ENCODE results near the gene PLEKHM3. TPM values are rescaled to one million over a fixed set of nuclear protein-coding genes. Genes with fewer than 3 reads are reported as not detected.

The PLEKHM3 gene
- polyA plus RNA-seq, 3 donors, result 2.3 to 6.7 (median 5.8) TPM

DNA sequence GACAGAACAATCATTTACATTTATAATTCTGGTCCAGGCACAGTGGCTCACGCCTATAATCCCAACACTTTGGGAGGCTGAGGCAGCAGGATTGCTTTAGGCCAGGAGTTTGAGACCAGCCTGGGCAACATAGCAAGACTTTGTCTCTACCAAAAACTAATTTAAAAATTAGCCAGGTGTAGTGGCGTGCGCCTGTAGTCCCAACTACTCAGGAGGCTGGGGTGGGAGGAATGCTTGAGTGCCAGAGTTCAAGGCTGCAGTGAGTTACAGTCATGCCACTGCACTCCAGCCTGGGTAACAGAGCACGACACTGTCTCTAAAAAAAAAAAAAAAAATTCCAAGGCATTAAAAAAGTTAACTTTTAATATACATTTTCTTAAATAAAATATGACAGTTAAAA is 88.1 kb downstream of the PLEKHM3 start:
- 93 to 98% (median 95%) methylated on average over 4 of the region's 4 CpGs for WGBS, 3 donors
- no peak overlapping the region for H3K27ac ChIP-seq (ENCODE audit: low read depth, low read length)

DNA sequence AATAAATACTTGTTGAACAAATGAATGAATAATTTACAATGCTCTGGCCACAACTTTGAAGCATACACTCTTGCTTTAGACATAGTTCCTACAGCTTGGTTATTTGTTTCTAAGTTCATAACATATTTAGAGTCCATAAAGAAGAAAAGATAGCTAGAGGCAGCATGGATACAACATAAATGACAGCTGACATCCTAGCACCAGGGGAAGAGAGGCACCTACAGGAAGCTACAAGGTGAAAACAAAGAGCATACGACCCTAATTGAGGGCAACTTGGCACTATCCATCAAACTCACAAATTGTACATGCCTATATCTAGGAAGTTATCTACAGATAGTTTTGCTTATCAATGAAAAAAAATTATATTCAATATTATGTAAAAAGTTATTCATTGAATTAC is 88.9 kb downstream of the PLEKHM3 start:
- no peak overlapping the region for H3K27ac ChIP-seq (ENCODE audit: low read depth, low read length)
- 76 to 77% (median 77%) methylated on average over 1 of the region's 1 CpG for WGBS, 3 donors

DNA sequence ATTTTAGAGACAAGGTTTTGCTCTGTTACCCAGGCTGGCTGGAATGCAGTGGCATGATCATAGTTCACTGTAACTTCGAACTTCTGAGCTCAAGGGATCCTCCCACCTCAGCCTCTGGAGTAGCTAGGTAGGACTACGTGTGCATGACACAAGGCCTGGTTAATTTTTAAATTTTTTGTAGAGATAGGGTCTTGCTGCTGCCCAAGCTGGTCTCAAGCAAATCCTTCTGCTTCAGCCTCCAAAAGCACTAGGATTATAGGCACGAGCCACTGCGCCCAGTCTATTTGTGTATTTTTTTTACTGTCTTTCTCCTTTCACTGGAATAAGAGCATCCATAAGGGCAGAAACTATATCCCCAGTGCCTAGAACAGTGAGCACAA is 89.3 kb downstream of the PLEKHM3 start:
- WGBS, 3 donors, result 70 to 90% (median 89%) methylated on average over 4 of the region's 4 CpGs

DNA sequence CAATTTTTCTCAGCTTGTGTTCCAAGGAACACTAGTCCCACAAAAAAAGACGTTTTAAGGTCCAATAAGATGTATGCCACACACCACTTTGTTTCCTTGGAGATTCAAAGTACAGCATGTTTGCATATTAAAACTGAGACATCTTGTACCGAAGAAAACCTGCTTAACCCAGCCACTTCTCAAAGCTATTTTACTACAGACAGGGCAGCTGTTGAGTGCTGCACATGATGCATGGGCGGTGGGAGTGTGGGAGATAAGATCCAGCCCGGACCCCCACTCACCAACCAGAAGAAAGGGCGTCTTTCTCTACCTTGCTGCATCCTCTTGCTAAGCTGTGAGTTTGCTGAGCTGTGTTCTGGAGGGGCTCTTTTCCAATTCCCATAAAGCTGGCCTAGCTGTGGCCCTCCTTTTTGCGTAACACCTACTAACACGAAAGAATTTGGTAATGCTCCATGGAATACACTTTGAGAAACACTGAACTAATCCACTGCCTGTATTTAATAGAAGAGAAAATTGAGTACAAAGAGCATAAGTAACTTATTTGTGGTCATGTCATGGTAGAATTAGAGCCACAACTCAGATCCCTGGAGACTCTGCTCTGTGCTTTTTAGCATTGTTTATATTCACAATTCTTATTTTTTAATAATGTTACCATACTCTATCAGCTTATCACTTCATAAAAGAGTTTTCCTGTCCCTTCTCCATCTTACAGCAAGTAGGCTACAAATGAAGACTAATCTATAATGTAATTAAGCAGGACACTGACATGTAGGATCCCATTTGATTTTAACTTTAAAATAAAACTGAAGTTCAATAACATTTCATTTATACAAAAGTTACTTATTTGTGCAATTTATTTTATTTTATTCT is 90.0 kb downstream of the PLEKHM3 start:
- H3K27ac ChIP-seq (ENCODE audit: low read depth, low read length), result no peak overlapping the region
- WGBS, 3 donors, result 76 to 81% (median 81%) methylated on average over 7 of the region's 7 CpGs

More for the DNA sequence above, 89.3 kb downstream of the PLEKHM3 start:
- no peak overlapping the region for H3K27ac ChIP-seq (ENCODE audit: low read depth, low read length)

DNA sequence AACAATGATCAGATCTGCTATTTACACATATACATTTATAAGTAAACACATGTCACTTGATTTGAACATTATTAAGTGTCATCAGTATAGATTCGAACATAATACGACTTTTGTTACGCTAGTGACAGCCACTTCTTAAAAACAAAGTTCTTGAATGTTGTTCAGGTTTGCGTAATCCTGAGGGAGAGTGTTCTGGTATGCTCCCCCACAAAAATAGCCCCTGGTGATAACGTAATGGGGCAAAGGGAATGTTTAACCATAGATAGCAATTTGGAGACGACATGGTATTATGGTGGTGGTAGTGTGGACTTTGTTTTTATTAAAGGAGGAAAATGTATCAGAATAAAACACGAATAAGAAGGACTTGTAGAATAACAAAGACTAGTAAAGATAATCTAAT is 90.6 kb downstream of the PLEKHM3 start:
- no peak overlapping the region for H3K27ac ChIP-seq (ENCODE audit: low read depth, low read length)
- WGBS, 3 donors, result 82 to 84% (median 84%) methylated on average over 7 of the region's 7 CpGs

DNA sequence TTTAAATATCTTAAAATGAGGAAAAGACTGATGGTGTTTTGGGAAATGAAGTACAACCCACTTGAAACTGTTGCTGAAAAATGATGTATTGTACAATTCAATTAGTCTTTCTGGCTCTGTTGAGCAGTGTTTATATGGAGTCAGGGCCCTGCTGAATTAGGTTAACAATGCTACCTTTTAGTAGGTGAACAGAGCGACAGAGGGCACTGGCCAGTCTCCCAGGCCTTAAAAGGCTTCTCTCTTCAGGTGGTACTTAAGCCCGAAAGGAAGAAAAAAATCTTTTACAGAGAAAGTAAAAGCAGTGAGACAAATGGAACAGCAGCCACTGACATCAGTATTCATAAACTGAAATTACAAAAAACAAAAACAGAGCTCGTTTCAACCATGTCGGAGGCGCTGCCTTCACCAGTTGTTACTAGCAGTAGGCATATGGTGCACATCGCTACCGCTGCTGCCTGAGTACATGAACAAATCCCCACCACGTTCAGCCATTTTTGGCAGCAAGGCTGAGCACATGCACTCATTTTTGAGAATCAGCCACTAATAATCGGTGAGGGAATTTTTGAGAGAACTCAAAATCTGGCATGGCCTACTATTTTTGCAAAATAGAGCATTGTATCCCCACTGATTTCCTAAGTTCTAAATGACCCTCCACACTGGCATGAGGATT is 91.8 kb downstream of the PLEKHM3 start:
- no peak overlapping the region for H3K27ac ChIP-seq (ENCODE audit: low read depth, low read length)
- WGBS, 3 donors, result 82 to 90% (median 87%) methylated on average over 9 of the region's 9 CpGs

DNA sequence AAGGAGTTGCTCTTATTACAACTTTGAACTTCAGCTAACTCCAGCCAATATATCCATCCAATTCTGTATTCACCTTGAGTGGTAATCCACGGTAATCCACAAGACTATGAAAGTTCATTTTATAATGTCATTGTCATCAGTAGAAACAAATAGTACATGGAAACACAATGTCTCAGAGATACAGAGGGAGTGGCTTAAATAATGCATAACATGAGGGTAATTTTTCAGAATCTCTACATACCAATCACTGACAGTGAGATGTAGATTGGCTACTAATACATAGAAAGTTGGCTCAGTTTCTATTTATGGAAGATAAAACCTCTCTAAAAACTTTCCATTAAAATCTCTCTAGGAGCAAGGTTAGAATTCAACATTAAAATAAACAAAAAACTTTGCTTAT is 93.2 kb downstream of the PLEKHM3 start:
- no peak overlapping the region for H3K27ac ChIP-seq (ENCODE audit: low read depth, low read length)
- WGBS, 3 donors, result 81 to 97% (median 95%) methylated on average over 1 of the region's 1 CpG

DNA sequence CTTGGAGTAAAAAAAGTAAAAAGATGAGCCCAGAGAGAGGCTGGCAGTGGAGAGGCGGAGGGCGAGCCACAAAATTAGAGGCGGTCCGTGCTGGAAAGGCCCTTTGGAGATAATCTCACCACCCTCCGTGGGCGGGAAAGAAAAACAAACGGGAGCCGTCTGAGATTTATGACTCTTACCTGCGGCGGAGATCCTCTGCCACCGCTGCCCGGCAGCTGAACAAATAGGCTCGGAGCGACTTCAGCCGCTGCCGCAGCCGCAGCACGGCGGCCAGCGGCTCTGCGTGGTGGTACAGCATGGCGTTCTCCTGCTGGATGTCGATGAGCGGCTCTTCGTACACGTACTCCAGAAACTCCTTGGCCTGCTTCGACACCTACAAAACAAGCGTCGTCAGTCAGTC is 94.6 kb downstream of the PLEKHM3 start:
- WGBS, 3 donors, result 31 to 90% (median 88%) methylated on average over 29 of the region's 29 CpGs
- H3K27ac ChIP-seq (ENCODE audit: low read depth, low read length), result no peak overlapping the region

DNA sequence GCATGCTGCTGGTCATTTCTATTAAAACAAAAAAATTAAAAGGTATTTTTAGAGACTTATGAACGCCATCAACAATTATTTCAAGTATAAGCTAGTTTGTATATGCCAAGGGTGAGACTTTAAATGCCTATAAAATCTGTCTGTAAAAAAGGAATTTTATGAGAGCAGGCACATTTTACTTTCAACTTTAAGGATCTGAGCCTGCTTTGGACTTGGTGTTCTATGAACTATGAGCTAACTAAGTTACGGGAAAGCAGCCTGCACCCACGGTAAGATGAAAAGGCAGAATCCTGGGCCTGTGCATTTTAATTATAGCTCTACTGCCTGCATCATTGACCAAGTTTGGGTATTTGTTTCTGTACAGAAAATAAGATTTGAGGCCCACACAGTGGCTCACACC is 95.4 kb downstream of the PLEKHM3 start:
- H3K27ac ChIP-seq (ENCODE audit: low read depth, low read length), result no peak overlapping the region
- 95 to 97% (median 97%) methylated on average over 3 of the region's 3 CpGs for WGBS, 3 donors

DNA sequence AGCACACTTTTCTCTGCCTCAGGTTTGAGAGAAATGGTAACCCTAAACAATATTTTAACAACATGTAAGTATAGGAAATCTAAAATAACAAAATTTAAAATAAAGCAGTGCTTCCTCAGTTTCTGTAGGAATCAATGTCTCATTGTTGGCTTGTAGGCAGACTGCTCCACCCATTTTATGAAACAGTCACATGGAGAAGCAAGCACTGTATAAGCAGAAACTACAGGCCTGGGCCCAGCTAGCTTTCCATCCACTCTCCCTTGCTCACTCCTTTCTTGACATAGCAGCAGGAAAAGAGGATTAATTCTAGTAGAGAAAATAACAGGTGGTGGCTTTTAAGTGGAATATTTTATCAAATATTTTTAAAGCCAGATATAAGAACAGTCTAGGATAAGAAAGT is 97.2 kb downstream of the PLEKHM3 start:
- H3K27ac ChIP-seq (ENCODE audit: low read depth, low read length), result no peak overlapping the region

DNA sequence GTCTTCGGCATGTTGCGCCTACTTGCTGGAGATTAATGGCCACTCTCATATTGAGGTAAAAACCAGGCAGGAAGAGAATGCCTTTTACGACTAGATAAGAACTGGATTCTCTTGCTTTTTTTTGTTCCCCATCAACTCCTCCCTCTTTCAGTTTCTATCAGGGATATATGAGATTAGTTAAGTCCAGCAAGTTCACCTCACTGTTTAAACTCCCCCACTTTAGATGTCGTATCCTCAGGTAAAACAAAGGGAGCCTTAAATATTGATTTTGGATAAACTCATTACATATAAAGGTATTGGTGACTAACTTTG is 98.4 kb downstream of the PLEKHM3 start:
- H3K27ac ChIP-seq (ENCODE audit: low read depth, low read length), result no peak overlapping the region
- WGBS, 3 donors, result 88 to 96% (median 90%) methylated on average over 4 of the region's 4 CpGs

DNA sequence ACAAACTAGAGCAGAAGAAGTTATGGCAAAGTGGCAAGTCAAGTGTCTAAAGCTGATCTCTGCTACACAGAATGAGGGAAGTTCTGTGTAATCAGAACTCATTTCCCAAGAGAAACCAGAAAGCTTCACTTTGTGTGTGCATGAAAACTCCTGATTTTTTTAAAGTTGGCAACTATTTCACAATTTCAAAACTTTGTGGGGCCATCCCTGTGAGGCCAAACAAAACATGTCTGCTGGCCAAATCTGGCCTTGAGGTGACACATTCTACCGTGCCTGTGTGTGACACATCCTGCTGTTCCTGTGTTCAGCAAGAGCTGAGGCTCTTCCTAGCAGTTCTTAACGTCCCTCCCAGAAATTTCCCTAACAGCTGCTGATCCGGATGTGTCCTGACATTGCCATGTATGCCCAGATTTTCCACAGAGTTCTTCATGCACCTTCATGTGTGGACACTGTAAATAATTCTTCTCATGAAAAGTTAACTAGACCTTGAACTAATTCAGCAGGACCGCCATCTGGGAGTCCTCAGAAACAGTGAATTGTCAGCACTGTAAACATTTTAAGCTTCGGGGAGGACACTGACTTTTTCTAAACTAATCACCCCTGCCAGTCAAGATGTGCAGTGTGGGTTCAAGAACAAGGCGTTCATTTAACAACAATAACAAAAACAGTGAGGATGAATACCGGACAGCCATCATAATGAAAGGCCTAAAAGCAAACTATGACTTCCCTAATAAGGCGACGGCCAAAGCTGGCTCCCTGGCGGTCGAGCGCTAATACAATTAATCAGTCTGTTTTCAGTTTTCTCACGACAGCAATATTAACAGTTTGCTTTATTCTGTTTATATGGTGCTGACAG is 99.0 kb downstream of the PLEKHM3 start:
- 40 to 76% (median 74%) methylated on average over 13 of the region's 13 CpGs for WGBS, 3 donors
- H3K27ac ChIP-seq (ENCODE audit: low read depth, low read length), result no peak overlapping the region

DNA sequence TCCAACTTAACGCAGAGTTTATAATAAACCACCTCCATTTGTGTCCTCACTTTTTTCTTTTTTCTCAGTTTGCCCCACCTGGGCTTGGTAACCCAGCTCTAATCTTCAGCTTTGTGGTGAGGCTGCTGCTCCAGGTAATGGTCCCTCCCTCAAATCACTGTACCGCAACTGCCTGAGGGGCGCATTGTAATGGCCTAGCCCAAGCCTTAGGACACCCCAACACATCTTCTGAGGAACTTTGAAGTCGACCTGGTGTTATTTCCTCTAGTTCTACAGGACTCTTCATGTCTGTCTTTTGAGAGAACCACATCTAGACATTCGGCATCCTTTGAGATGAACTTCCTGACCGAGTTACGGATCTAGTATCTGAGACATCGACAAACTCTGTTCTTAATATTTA is 99.7 kb downstream of the PLEKHM3 start:
- WGBS, 3 donors, result 93 to 96% (median 94%) methylated on average over 8 of the region's 8 CpGs
- no peak overlapping the region for H3K27ac ChIP-seq (ENCODE audit: low read depth, low read length)

DNA sequence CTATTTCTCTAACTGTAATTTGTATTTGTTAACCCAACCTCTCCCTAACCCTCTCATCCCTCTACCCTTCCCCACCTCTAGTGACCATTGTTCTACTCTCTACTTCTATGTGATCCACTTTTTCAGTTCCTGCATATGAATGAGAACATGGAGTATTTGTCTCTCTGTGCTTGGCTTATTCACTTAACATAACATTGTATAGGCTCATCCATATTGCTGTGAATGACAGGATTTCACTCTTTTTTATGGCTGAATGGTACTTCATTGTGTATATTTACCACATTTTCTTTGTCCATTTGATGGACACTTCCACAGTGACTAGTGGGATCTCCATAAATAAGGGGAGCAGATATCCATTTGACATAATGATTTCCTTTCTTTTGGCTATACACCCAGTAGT is 103.7 kb downstream of the PLEKHM3 start:
- H3K27ac ChIP-seq (ENCODE audit: low read depth, low read length), result no peak overlapping the region

DNA sequence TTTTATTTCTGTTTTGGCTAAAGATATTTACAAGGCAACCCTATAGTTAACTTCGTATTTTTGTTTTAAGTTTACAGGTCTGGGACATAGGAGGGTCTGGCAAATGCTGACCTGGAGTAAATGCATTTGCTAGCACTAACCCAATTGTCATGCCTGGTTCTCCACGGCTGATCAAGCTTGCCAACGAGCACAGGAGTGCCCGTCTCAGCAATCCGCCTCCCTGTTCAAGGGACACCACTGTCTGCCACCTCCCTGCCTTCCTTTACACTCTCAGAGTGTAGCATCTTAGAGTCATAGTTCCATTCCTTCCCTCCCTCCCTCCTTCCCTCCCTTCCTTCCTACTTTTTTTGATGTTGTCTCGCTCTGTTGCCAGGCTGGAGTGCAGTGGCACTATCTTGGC is 104.6 kb downstream of the PLEKHM3 start:
- H3K27ac ChIP-seq (ENCODE audit: low read depth, low read length), result no peak overlapping the region
- 88 to 94% (median 91%) methylated on average over 6 of the region's 6 CpGs for WGBS, 3 donors

DNA sequence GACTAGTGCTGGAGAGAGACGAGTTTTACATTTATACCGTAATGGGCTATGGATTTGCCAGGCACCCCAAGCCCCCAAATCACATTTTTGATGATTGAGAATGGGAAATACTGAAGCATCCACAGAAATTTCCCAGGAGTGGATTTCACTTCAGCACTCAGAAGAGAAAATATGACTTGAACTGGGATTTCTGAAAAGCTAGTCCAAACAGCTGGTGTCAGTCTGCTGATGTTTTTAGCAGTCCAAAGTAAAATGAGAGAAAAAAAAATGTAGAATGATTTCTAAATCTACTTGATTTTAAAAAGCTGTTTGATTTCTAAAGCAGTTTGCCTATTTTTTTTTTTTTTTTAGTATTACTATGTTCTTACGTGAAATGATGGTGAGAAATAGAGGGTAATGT is 105.0 kb downstream of the PLEKHM3 start:
- no peak overlapping the region for H3K27ac ChIP-seq (ENCODE audit: low read depth, low read length)
- WGBS, 3 donors, result 88 to 90% (median 88%) methylated on average over 3 of the region's 3 CpGs

DNA sequence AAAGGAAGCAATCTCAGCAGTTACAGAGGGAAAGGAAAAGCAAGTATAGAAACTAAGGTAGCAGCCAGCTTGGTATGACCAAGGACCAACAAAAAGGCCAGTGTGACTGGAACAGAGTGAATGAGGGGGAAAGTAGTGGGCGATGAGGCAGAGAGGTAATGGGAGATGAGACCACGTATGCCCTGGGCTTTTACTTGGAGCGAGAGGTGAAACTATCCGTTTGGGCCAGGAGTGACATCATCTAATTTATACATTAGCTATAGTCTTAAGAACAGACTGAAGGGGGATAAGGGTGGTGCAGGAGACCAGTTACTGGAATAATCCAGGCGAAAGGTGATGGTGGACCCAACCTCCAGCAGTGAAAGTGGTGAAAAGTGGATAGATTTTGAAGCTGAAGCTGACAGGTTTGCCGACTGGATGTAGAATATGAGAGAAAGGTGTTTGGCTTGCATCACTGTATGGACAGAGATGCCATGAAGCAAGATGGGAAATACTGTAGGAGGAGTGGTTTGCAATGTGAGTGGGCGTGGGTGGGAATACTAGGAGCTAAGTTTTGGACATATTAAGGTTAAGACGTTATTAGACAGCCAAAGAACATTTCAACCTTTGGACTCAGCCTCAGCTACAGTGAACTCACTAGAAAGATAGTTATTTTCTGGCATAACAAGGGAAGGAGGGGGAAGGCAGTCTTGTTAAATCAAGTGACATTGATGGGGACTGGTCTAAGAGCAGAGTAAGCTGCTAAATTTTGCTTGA is 106.0 kb downstream of the PLEKHM3 start:
- WGBS, 3 donors, result 83 to 89% (median 87%) methylated on average over 8 of the region's 8 CpGs
- H3K27ac ChIP-seq (ENCODE audit: low read depth, low read length), result no peak overlapping the region

DNA sequence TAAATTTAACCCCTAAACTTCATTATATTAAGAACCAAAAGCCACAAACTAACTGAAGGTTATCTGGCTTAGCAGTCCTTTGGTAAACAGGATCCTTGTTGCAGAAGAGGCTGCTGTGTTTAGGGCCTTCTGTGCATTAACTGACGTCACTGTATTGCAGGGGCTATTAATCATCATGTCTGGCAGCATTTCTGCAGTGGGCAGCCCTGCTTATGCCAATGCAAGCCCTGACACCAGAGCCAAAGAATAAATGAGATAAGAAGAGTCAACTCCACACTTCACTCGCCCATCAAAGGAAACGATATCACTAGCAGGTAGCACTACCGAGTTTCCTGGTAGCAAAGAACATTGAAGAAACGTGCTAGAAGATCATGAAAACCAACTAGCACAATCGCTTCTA is 110.6 kb downstream of the PLEKHM3 start:
- H3K27ac ChIP-seq (ENCODE audit: low read depth, low read length), result no peak overlapping the region
- 51 to 88% (median 88%) methylated on average over 6 of the region's 6 CpGs for WGBS, 3 donors
